Neural progenitor cell (in vitro differentiated cells): Measurements from ENCODE around the gene SMG7. TPM values are rescaled to one million over a fixed set of nuclear protein-coding genes. Genes with fewer than 3 reads are reported as not detected.

ENCODE experiments used
- DNase-seq: peaks from one replicate; pipeline ENCODE4 v3.0.0-alpha.2; 2016; ENCODE audit warnings: low spot score
- H2AFZ ChIP-seq: fragments of 200-600 bp; sonication (generic); replicated peaks from 2 replicates; pipeline ENCODE4 v1.6.1; 2016; ENCODE audit warnings: antibody characterized with exemption
- H3F3A ChIP-seq: fragments of 200-600 bp; sonication (generic); 2 replicates; pipeline ENCODE4 v1.6.1; 2016; ENCODE audit warnings: antibody characterized with exemption, low read depth
- H3K27ac ChIP-seq: fragments of 200-600 bp; sonication (generic); 2 replicates; pipeline ENCODE4 v1.5.1; 2016; ENCODE audit warnings: mild to moderate bottlenecking
- H3K27me3 ChIP-seq: fragments of 200-600 bp; sonication (generic); 2 replicates; pipeline ENCODE4 v1.6.1; 2016; ENCODE audit warnings: mild to moderate bottlenecking, moderate library complexity
- H3K36me3 ChIP-seq: fragments of 200-600 bp; sonication (generic); 2 replicates; pipeline ENCODE4 v1.5.1; 2016
- H3K4me1 ChIP-seq: fragments of 200-600 bp; sonication (generic); 2 replicates; pipeline ENCODE4 v1.6.1; 2016; ENCODE audit warnings: mixed run types
- H3K4me2 ChIP-seq: fragments of 200-600 bp; sonication (generic); 2 replicates; pipeline ENCODE4 v1.6.1; 2016
- H3K4me3 ChIP-seq: fragments of 200-600 bp; sonication (generic); 2 replicates; pipeline ENCODE4 v1.5.1; 2016
- H3K79me2 ChIP-seq: fragments of 200-600 bp; sonication (generic); 2 replicates; pipeline ENCODE4 v1.6.1; 2016; ENCODE audit warnings: low read depth
- H3K9ac ChIP-seq: fragments of 200-600 bp; sonication (generic); 2 replicates; pipeline ENCODE4 v1.6.1; 2016
- H3K9me3 ChIP-seq: fragments of 200-600 bp; sonication (generic); 2 replicates; pipeline ENCODE4 v1.5.1; 2016; ENCODE audit warnings: low read depth
- H4K20me1 ChIP-seq: fragments of 200-600 bp; sonication (generic); 2 replicates; pipeline ENCODE4 v1.6.1; 2016; ENCODE audit warnings: low read depth
- H3K27ac Mint-ChIP-seq: 3 replicates; pipeline ENCODE4 v1.8.0; 2021; ENCODE audit warnings: mixed read lengths
- H3K27me3 Mint-ChIP-seq: 2 replicates; pipeline ENCODE4 v1.8.0; 2022; ENCODE audit warnings: low read depth, mild to moderate bottlenecking, inconsistent platforms, moderate library complexity, mixed read lengths; ENCODE audit not compliant: insufficient read depth
- H3K36me3 Mint-ChIP-seq: 3 replicates; pipeline ENCODE4 v1.8.0; 2021; ENCODE audit warnings: mixed read lengths
- H3K4me1 Mint-ChIP-seq: 3 replicates; pipeline ENCODE4 v1.8.0; 2021; ENCODE audit warnings: mixed read lengths
- H3K4me3 Mint-ChIP-seq: 3 replicates; pipeline ENCODE4 v1.8.0; 2021; ENCODE audit warnings: mild to moderate bottlenecking, moderate library complexity, mixed read lengths
- H3K9me3 Mint-ChIP-seq: 3 replicates; pipeline ENCODE4 v1.8.0; 2020; ENCODE audit warnings: mixed read lengths
- CTCF ChIP-seq: fragments of 200-600 bp; sonication (generic); IDR thresholded peaks from 2 replicates; pipeline ENCODE4 v1.5.1; 2017; ENCODE audit warnings: antibody characterized with exemption, mild to moderate bottlenecking
- EZH2 ChIP-seq: fragments of 200-600 bp; sonication (generic); IDR thresholded peaks from 2 replicates; pipeline ENCODE4 v1.6.1; 2017; ENCODE audit warnings: antibody characterized with exemption, mild to moderate bottlenecking, moderate library complexity
- EZH2phosphoT487 ChIP-seq: fragments of 200-600 bp; sonication (generic); IDR thresholded peaks from 2 replicates; pipeline ENCODE4 v1.6.1; 2017; ENCODE audit warnings: antibody characterized with exemption
- total RNA-seq: library from RNA; depleted of rRNA; stranded (reverse); fragments of >200 nt; gene quantifications from 2 replicates; pipeline ENCODE4 v1.2.3, GENCODE V29; 2015; ENCODE audit warnings: low replicate concordance

SMG7 gene
- total RNA-seq, 1 donor from 2014 or later = 33.5 TPM

- no peak for TF ChIP-seq CTCF
- TF ChIP-seq EZH2phosphoT487 = no peak
- no peak for TF ChIP-seq EZH2
- Mint-ChIP-seq H3K27ac (peak within 1 kb of the TSS; percentile 52), H3K4me1 (peaks cover 18% of the 10 kb centered on the region), H3K9me3 (no peaks in the 10 kb centered on the region), H3K27me3 (peaks cover 12% of the 10 kb centered on the region), H3K4me3 (no peak within 1 kb of the TSS), H3K36me3 (no peaks in the 10 kb centered on the region)
- H3K79me2 ChIP-seq = no peaks in the 10 kb centered on the region
- no peaks in the 10 kb centered on the region for H3F3A ChIP-seq
- H3K4me1 ChIP-seq = no peaks in the 10 kb centered on the region
- H2AFZ ChIP-seq = peak within 1 kb of the TSS; percentile 34
- no peaks in the 10 kb centered on the region for H4K20me1 ChIP-seq
- no peaks in the 10 kb centered on the region for H3K27me3 ChIP-seq
- H3K9me3 ChIP-seq = no peaks in the 10 kb centered on the region
- no peak within 1 kb of the TSS for H3K27ac ChIP-seq
- H3K4me2 ChIP-seq = no peak within 1 kb of the TSS
- no peak for DNase-seq
- no peaks in the 10 kb centered on the region for H3K36me3 ChIP-seq
- no peak within 1 kb of the TSS for H3K4me3 ChIP-seq
- no peak within 1 kb of the TSS for H3K9ac ChIP-seq
These were observed 118.2 kb downstream of the SMG7 start, which contains the start of gene NCF2 for GRCh38 chr1:183590244-183591191. TSS of gene NCF2 (minus strand) at chr1:183590459. CDS start at chr1:183590329, 130 bp downstream.

GRCh38 chr1:183592733-183593132 is 120.4 kb downstream of the SMG7 start:
- Histone ChIP-seq H3K79me2 (no peaks in the 10 kb centered on the region), H3K27ac (no peak overlapping the region), H2AFZ (no peak overlapping the region), H3K4me3 (no peak overlapping the region), H3K4me2 (no peak overlapping the region), H3K9ac (no peak overlapping the region), H4K20me1 (no peaks in the 10 kb centered on the region), H3K4me1 (no peaks in the 10 kb centered on the region), H3K36me3 (no peaks in the 10 kb centered on the region), H3K9me3 (no peaks in the 10 kb centered on the region), H3F3A (no peaks in the 10 kb centered on the region), H3K27me3 (no peaks in the 10 kb centered on the region)
- Mint-ChIP-seq H3K27me3 (peaks cover 12% of the 10 kb centered on the region), H3K36me3 (no peaks in the 10 kb centered on the region), H3K4me1 (peaks cover 18% of the 10 kb centered on the region), H3K4me3 (no peak overlapping the region), H3K9me3 (no peaks in the 10 kb centered on the region), H3K27ac (no peak overlapping the region)
- no peak for DNase-seq
- TF ChIP-seq CTCF (no peak), EZH2phosphoT487 (no peak), EZH2 (no peak)

GRCh38 chr1:183593356-183593755 is 121.1 kb downstream of the SMG7 start:
- Histone ChIP-seq H3K36me3 (no peaks in the 10 kb centered on the region), H3K79me2 (no peaks in the 10 kb centered on the region), H3K27ac (no peak overlapping the region), H2AFZ (peak overlapping the region; percentile 64), H4K20me1 (no peaks in the 10 kb centered on the region), H3K9ac (no peak overlapping the region), H3K9me3 (no peaks in the 10 kb centered on the region), H3K4me2 (no peak overlapping the region), H3K4me1 (no peaks in the 10 kb centered on the region), H3F3A (no peaks in the 10 kb centered on the region), H3K4me3 (no peak overlapping the region), H3K27me3 (no peaks in the 10 kb centered on the region)
- no peaks in the 10 kb centered on the region for H3K36me3 Mint-ChIP-seq
- H3K27me3 Mint-ChIP-seq = peaks cover 12% of the 10 kb centered on the region
- TF ChIP-seq EZH2phosphoT487 = no peak
- TF ChIP-seq CTCF = no peak
- TF ChIP-seq EZH2 = no peak
- H3K4me3 Mint-ChIP-seq = no peak overlapping the region
- no peak for DNase-seq
- H3K9me3 Mint-ChIP-seq = no peaks in the 10 kb centered on the region
- H3K27ac Mint-ChIP-seq = no peak overlapping the region
- H3K4me1 Mint-ChIP-seq = peaks cover 22% of the 10 kb centered on the region
